ENCODE data around the gene ARID1B. TPM values are rescaled to one million over a fixed set of nuclear protein-coding genes. Genes with fewer than 3 reads are reported as not detected.

Gene ARID1B
- total RNA-seq, 1 donor from 2014 or later = 18.5 TPM

- TF ChIP-seq, protein P1, sequence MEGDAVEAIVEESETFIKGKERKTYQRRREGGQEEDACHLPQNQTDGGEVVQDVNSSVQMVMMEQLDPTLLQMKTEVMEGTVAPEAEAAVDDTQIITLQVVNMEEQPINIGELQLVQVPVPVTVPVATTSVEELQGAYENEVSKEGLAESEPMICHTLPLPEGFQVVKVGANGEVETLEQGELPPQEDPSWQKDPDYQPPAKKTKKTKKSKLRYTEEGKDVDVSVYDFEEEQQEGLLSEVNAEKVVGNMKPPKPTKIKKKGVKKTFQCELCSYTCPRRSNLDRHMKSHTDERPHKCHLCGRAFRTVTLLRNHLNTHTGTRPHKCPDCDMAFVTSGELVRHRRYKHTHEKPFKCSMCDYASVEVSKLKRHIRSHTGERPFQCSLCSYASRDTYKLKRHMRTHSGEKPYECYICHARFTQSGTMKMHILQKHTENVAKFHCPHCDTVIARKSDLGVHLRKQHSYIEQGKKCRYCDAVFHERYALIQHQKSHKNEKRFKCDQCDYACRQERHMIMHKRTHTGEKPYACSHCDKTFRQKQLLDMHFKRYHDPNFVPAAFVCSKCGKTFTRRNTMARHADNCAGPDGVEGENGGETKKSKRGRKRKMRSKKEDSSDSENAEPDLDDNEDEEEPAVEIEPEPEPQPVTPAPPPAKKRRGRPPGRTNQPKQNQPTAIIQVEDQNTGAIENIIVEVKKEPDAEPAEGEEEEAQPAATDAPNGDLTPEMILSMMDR (conservative IDR thresholded peaks at IDR 0.05; ENCODE audit: low read depth, low read length) = no peak
- no peak for DNase-seq (ENCODE audit: low read depth)
- H3K4me3 ChIP-seq (ENCODE audit: low read depth, low read length) = no peak overlapping the region
Observed at GRCh38 chr6:157185171-157185570, 408.0 kb downstream of the ARID1B start.

- no peak overlapping the region for H3K4me3 ChIP-seq (ENCODE audit: low read depth, low read length)
- TF ChIP-seq, protein P1 (conservative IDR thresholded peaks at IDR 0.05; ENCODE audit: low read depth, low read length) = no peak
- DNase-seq (ENCODE audit: low read depth) = no peak
Observed at GRCh38 chr6:157185986-157186385, 408.8 kb downstream of the ARID1B start.

DNA sequence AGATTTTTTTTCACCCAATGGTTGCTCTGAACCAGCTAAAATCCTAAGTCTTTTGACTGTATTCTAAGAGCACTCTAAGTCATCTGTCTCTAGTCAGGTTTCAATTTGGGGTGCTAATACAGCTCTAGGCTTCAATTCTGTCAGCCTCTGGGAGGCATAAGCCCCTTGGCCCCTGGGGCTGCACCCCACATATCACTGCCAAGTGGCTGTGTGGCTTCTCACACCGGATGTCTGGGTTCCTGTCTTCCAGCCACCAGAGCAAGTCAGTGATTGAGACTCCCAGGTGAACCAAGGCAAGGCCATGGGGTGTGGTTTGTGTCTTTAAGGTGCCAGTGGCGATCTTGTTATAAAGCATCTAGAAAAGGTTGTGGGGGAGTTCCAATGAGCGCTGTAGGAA lies 409.6 kb downstream of the ARID1B start:
- TF ChIP-seq, protein P1 (conservative IDR thresholded peaks at IDR 0.05; ENCODE audit: low read depth, low read length) = no peak

GRCh38 chr6:157187182-157188083 lies 410.3 kb downstream of the ARID1B start:
- TF ChIP-seq, protein P1 (conservative IDR thresholded peaks at IDR 0.05; ENCODE audit: low read depth, low read length) = no peak
- DNase-seq (ENCODE audit: low read depth) = no peak
- H3K4me3 ChIP-seq (ENCODE audit: low read depth, low read length) = no peak overlapping the region

More for the DNA sequence above, 409.6 kb downstream of the ARID1B start:
- no peak overlapping the region for H3K4me3 ChIP-seq (ENCODE audit: low read depth, low read length)
- no peak for DNase-seq (ENCODE audit: low read depth)

DNA sequence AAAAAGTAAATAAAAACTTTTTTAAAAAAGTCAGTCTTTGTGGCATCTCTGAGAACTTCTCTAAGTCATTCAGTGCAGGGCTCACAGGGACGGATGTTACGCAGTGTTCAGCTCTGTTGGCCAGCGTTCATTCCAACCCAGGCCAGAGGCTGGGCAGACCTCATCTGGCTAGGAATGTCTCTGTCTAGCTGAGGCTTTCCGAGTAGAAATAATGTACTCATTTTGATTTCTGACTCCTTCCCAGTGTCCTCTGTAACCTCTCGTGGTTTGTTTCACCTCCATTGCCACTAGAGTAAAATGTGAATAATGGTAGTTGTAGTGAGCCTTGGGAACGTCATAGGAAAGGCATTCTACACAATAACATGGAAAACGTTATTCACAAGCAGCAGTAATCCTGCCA lies 411.0 kb downstream of the ARID1B start:
- no peak for DNase-seq (ENCODE audit: low read depth)
- TF ChIP-seq, protein P1 (conservative IDR thresholded peaks at IDR 0.05; ENCODE audit: low read depth, low read length) = no peak
- H3K4me3 ChIP-seq (ENCODE audit: low read depth, low read length) = no peak overlapping the region

DNA sequence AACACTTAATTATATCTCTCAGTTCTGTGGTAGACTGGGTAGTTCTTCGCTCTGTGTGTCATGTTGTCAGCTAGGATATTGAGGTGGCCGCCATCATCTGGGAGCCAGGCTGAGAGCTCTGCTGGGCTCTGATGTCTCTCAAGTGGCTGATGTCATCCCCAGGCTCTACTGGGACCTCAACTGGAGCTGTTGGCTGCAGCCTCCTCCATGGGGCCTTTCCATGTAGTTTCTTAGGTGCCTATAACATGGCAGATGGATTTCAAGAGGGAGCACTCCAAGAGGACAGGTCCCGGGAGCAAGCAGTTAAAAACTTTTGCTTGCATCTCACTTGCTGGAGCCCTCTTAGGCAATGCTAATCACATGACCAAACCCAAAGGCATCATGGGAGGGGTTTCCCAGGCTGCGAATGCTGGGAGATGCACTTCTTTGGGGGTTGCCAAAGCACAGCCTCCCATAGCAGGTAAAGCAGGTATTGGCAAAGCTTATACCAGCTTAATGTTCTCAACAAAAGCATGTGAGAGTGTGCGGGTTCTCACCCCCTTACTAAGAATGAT lies 416.3 kb downstream of the ARID1B start:
- TF ChIP-seq, protein P1 (conservative IDR thresholded peaks at IDR 0.05; ENCODE audit: low read depth, low read length) = no peak
- DNase-seq (ENCODE audit: low read depth) = no peak

More for the DNA sequence above, 416.3 kb downstream of the ARID1B start:
- H3K4me3 ChIP-seq (ENCODE audit: low read depth, low read length) = no peak overlapping the region

Measured in epithelial cell of proximal tubule (primary cell).